Upper lobe of right lung (tissue), 1 donor: Measurements from ENCODE around the gene HOXC11. TPM values are rescaled to one million over a fixed set of nuclear protein-coding genes. Genes with fewer than 3 reads are reported as not detected.
A peak's percentile ranks its signal among the peaks of the same experiment; 100 is the strongest.

Source experiments
- ATAC-seq: fragments of 200-7000 bp; cut with Tn5 transposase; one replicate; pipeline ENCODE4 v1.9.1; 2020; ENCODE audit warnings: mild to moderate bottlenecking, moderate library complexity
- DNase-seq: peaks from one replicate; pipeline ENCODE4 v3.0.0-alpha.2; 2020
- H3K27ac ChIP-seq: fragments of 200-600 bp; one replicate; pipeline ENCODE4 v1.8.0; 2022
- H3K27me3 ChIP-seq: fragments of 200-600 bp; one replicate; pipeline ENCODE4 v1.8.0; 2022; ENCODE audit warnings: mild to moderate bottlenecking
- H3K36me3 ChIP-seq: fragments of 200-600 bp; one replicate; pipeline ENCODE4 v1.8.0; 2022
- H3K4me1 ChIP-seq: fragments of 200-600 bp; one replicate; pipeline ENCODE4 v1.8.0; 2022
- H3K4me3 ChIP-seq: fragments of 200-600 bp; one replicate; pipeline ENCODE4 v1.8.0; 2022; ENCODE audit warnings: mild to moderate bottlenecking
- H3K9me3 ChIP-seq: fragments of 200-600 bp; one replicate; pipeline ENCODE4 v1.8.0; 2022
- CTCF ChIP-seq: fragments of 200-600 bp; IDR thresholded peaks from one replicate; pipeline ENCODE4 v1.8.0; 2022; ENCODE audit warnings: antibody characterized with exemption
- intact Hi-C: fragments of 100-400 bp; cut with DNase I; formaldehyde crosslinking; loops from one replicate; pipeline ENCODE4 v1.11.0; 2022
- total RNA-seq: library from RNA; stranded (reverse); fragmentation: NEBNext Ultra II Directional; extraction: Animal tissue kit (Norgen Biotek cat#: 25700); gene quantifications from one replicate; pipeline ENCODE4 v1.2.1, GENCODE V29; 2021
- donor health status: DM: no; HTN: yes; CAD: no; lungs with severe emphysema.

The HOXC11 gene
- total RNA-seq, 1 donor from 2014 or later = not detected

DNA sequence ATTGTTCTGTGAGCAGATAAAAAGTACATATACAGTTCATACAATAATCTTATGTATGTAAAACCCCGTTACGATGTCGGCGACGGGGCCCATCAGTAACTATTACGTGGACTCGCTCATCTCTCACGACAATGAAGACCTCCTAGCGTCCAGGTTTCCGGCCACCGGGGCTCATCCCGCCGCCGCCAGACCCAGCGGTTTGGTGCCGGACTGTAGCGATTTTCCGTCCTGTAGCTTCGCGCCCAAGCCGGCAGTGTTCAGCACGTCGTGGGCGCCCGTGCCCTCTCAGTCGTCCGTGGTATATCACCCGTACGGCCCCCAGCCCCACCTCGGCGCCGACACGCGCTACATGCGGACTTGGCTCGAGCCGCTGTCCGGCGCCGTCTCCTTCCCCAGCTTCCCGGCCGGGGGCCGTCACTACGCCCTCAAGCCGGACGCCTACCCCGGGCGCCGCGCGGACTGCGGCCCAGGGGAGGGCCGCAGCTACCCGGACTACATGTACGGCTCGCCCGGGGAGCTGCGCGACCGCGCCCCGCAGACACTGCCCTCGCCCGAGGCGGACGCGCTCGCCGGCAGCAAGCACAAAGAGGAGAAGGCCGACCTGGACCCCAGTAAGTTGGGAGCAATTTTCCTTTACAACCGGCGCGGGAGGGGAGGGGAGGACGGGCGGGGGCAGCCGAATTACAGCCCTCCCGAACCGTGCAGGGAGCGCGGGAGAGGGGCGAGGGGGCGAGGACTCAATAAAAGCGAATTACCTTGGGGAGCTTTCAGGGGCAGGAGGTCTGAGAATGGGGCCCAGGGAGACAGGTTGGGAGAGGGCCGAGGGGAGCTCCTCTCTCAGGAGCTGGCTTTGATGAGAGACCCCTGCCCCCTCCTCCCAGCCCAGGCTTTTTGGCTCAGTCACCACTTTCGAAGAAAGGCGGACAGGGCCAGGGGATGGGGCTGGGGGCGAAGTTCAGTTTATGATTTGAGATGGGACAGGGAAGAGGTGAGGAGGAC is 27.5 kb downstream of the HOXC11 start, which contains the start of gene HOXC9:
Gene HOXC9 (plus strand): TSS at position 46 of the 999 bp plus-strand sequence. CDS start 28 bp downstream, at position 74.
- TF ChIP-seq CTCF = no peak
- no peak for ATAC-seq
- Histone ChIP-seq H3K4me1 (peaks cover 12% of the 10 kb centered on the region), H3K36me3 (no peaks in the 10 kb centered on the region), H3K9me3 (no peaks in the 10 kb centered on the region), H3K27me3 (peaks cover 97% of the 10 kb centered on the region), H3K27ac (no peak within 1 kb of the TSS), H3K4me3 (peak within 1 kb of the TSS; percentile 42)
- DNase-seq = peak; percentile 60
- intact Hi-C loops = no loop called here

GRCh38 chr12:54001283-54002187 is 28.6 kb downstream of the HOXC11 start:
- Histone ChIP-seq H3K36me3 (no peaks in the 10 kb centered on the region), H3K4me1 (peaks cover 11% of the 10 kb centered on the region), H3K27me3 (peaks cover 96% of the 10 kb centered on the region), H3K9me3 (no peaks in the 10 kb centered on the region), H3K4me3 (no peak overlapping the region), H3K27ac (no peak overlapping the region)
- ATAC-seq (no peak), DNase-seq (no peak)
- intact Hi-C loops = no loop called here
- TF ChIP-seq CTCF = no peak

GRCh38 chr12:54002278-54002914 is 29.5 kb downstream of the HOXC11 start:
- Histone ChIP-seq H3K9me3 (no peaks in the 10 kb centered on the region), H3K36me3 (no peaks in the 10 kb centered on the region), H3K4me1 (peaks cover 13% of the 10 kb centered on the region), H3K27ac (no peak overlapping the region), H3K4me3 (no peak overlapping the region), H3K27me3 (peaks cover 96% of the 10 kb centered on the region)
- DNase-seq (no peak), ATAC-seq (no peak)
- intact Hi-C loops = no loop called here
- no peak for TF ChIP-seq CTCF

DNA sequence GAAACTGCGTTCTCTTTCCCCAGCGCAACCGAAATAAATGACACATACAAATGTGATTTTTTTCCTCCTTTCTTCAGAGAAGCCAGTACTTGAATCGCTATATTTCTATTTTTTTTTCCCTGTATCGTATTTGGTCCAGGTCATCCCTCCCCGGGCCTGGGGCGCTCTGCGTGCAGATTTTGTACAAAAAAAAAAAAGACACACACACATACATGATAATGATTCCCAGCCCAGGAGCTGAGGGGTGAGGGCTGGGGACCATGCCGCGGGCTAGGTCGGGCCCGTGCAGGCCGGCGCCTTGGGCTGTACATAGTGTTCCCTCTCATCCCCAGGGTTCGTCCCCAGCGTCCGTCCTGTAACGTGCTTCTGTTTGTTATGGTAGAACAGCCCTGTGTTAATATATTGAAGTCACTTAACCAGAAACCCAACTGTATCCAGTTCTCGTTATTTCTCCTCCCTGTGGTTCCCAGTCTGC is 30.0 kb downstream of the HOXC11 start:
- intact Hi-C loops = no loop called here
- Histone ChIP-seq H3K27me3 (peaks cover 96% of the 10 kb centered on the region), H3K9me3 (no peaks in the 10 kb centered on the region), H3K4me3 (no peak overlapping the region), H3K4me1 (peaks cover 13% of the 10 kb centered on the region), H3K27ac (no peak overlapping the region), H3K36me3 (no peaks in the 10 kb centered on the region)
- TF ChIP-seq CTCF = no peak
- no peak for DNase-seq
- no peak for ATAC-seq

DNA sequence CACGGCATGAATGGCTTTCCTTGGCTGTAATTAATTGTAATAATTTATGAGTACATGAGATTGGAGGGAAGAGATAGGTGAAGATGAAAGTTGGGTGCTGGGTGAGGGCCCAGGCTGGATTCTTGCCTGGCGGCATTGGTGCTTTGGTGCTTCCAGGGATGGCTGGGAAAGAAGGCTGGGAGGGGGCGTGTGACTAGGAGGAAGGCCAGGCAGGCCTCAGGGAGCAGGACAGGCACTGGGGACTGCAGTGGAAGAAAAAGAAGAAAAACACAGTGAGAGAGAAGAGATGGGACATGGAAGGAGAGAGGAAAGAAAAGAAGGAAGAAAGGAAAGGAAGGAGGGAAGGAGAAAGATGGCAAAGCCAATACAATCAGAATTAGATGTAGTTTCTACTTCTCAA is 30.7 kb downstream of the HOXC11 start:
- no peak overlapping the region for H3K4me3 ChIP-seq
- no peak overlapping the region for H3K27ac ChIP-seq
- intact Hi-C loops = no loop called here
- peaks cover 13% of the 10 kb centered on the region for H3K4me1 ChIP-seq
- H3K9me3 ChIP-seq = no peaks in the 10 kb centered on the region
- no peak for TF ChIP-seq CTCF
- ATAC-seq = no peak
- DNase-seq = no peak
- H3K36me3 ChIP-seq = no peaks in the 10 kb centered on the region
- H3K27me3 ChIP-seq = peaks cover 95% of the 10 kb centered on the region
